HEK293 (cell line): ENCODE measurements around the gene TM4SF1.

ENCODE experiments used
- CTCF ChIA-PET: fragments of 350-600 bp; formaldehyde crosslinking; extraction: SDS; loops from one replicate; lab custom pipeline; 2021; ENCODE audit warnings: antibody characterized with exemption; lab: Yijun Ruan, JAX
- POLR2A ChIA-PET: fragments of 300-600 bp; formaldehyde crosslinking; extraction: SDS; loops from one replicate; lab custom pipeline; 2020; ENCODE audit warnings: antibody characterized with exemption, inconsistent platforms; lab: Yijun Ruan, JAX
- H3K27ac ChIP-seq: fragments of 200-500 bp; sonication (Bioruptor generic); 2 replicates; pipeline ENCODE4 v1.5.1; 2014; ENCODE audit warnings: low read depth, low read length, control low read depth, inconsistent platforms; ENCODE audit errors: extremely low read depth
- H3K36me3 ChIP-seq, 2 experiments: fragments of 200-500 bp in 1 of 2; sonication (Bioruptor generic) in 1 of 2; 1 replicate in 1 of 2; 2 replicates in 1 of 2; pipeline ENCODE4 v1.5.1; 2014 to 2017; ENCODE audit warnings: inconsistent platforms in 2 of 2, low read length in 2 of 2; ENCODE audit not compliant: control insufficient read depth in 2 of 2, insufficient read depth in 1 of 2
- H3K4me1 ChIP-seq: fragments of 200-500 bp; sonication (Bioruptor generic); 2 replicates; pipeline ENCODE4 v1.5.1; 2014; ENCODE audit warnings: mild to moderate bottlenecking, low read length, inconsistent platforms; ENCODE audit not compliant: control insufficient read depth, insufficient read depth
- H3K4me3 ChIP-seq: 2 replicates; pipeline ENCODE4 v1.5.1; 2011; ENCODE audit warnings: low read depth, mild to moderate bottlenecking, control low read depth, low read length, moderate library complexity
- H3K9me3 ChIP-seq: fragments of 200-500 bp; sonication (Bioruptor generic); 2 replicates; pipeline ENCODE4 v1.5.1; 2014; ENCODE audit warnings: low read depth, low read length, inconsistent platforms; ENCODE audit not compliant: control insufficient read depth, insufficient read depth
- HOXD13 ChIP-seq: sonication (generic); formaldehyde crosslinking; IDR thresholded peaks from 2 replicates; pipeline ENCODE4 v1.8.0; 2022; ENCODE audit warnings: missing genetic modification reagents, borderline replicate concordance
- PATZ1 ChIP-seq: fragments of 450-650 bp; formaldehyde crosslinking; IDR thresholded peaks from 2 replicates; pipeline ENCODE4 v1.5.1; 2016; ENCODE audit warnings: missing biosample characterization, missing genetic modification characterization
- PRDM6 ChIP-seq: fragments of 450-650 bp; formaldehyde crosslinking; IDR thresholded peaks from 2 replicates; pipeline ENCODE4 v1.5.1; 2017; ENCODE audit warnings: missing biosample characterization, missing genetic modification characterization
- REST ChIP-seq: fragments of 450-650 bp; formaldehyde crosslinking; IDR thresholded peaks from 2 replicates; pipeline ENCODE4 v1.5.1; 2016; ENCODE audit warnings: missing biosample characterization, missing genetic modification characterization
- ZFP41 ChIP-seq: fragments of 450-650 bp; formaldehyde crosslinking; IDR thresholded peaks from 2 replicates; pipeline ENCODE4 v1.5.1; 2016; ENCODE audit warnings: missing biosample characterization, missing genetic modification characterization, borderline replicate concordance
- ZNF10 ChIP-seq: fragments of 450-650 bp; formaldehyde crosslinking; IDR thresholded peaks from 2 replicates; pipeline ENCODE4 v1.5.1; 2017; ENCODE audit warnings: missing biosample characterization, missing genetic modification characterization
- ZNF114 ChIP-seq: fragments of 450-650 bp; formaldehyde crosslinking; IDR thresholded peaks from 2 replicates; pipeline ENCODE4 v1.5.0; 2017; ENCODE audit warnings: missing biosample characterization, missing genetic modification characterization
- ZNF155 ChIP-seq: fragments of 450-650 bp; formaldehyde crosslinking; IDR thresholded peaks from 2 replicates; pipeline ENCODE4 v1.5.1; 2016; ENCODE audit warnings: missing biosample characterization, missing genetic modification characterization
- ZNF175 ChIP-seq: fragments of 450-650 bp; formaldehyde crosslinking; IDR thresholded peaks from 2 replicates; pipeline ENCODE4 v1.5.1; 2016; ENCODE audit warnings: missing biosample characterization, missing genetic modification characterization
- ZNF274 ChIP-seq, 2 experiments: fragments of 200-500 bp in 1 of 2; fragments of 450-650 bp in 1 of 2; sonication (Bioruptor generic) in 1 of 2; formaldehyde crosslinking in 1 of 2; IDR thresholded peaks; 2 replicates each; pipeline versions ENCODE4 v1.5.1 to v1.6.1; 2014 to 2016; ENCODE audit warnings: borderline replicate concordance in 1 of 2, inconsistent platforms in 1 of 2, low read length in 1 of 2, missing biosample characterization in 1 of 2, missing genetic modification characterization in 1 of 2
- ZNF280D ChIP-seq: fragments of 450-650 bp; formaldehyde crosslinking; IDR thresholded peaks from 2 replicates; pipeline ENCODE4 v1.5.1; 2016; ENCODE audit warnings: missing biosample characterization, missing genetic modification characterization
- ZNF426 ChIP-seq: fragments of 450-650 bp; formaldehyde crosslinking; IDR thresholded peaks from 2 replicates; pipeline ENCODE4 v1.5.1; 2017; ENCODE audit warnings: missing biosample characterization, missing genetic modification characterization, mild to moderate bottlenecking, inconsistent platforms, moderate library complexity
- ZNF561 ChIP-seq: fragments of 450-650 bp; IDR thresholded peaks from 2 replicates; pipeline ENCODE4 v1.5.1; 2018; ENCODE audit warnings: missing biosample characterization, missing genetic modification characterization, borderline replicate concordance
- ZNF580 ChIP-seq: fragments of 450-650 bp; formaldehyde crosslinking; IDR thresholded peaks from 2 replicates; pipeline ENCODE4 v1.5.1; 2016; ENCODE audit warnings: missing biosample characterization, missing genetic modification characterization
- ZNF701 ChIP-seq: fragments of 450-650 bp; formaldehyde crosslinking; IDR thresholded peaks from 2 replicates; pipeline ENCODE4 v1.5.1; 2016; ENCODE audit warnings: missing biosample characterization, missing genetic modification characterization
- ZNF768 ChIP-seq: fragments of 450-650 bp; formaldehyde crosslinking; IDR thresholded peaks from 2 replicates; pipeline ENCODE4 v1.5.1; 2018; ENCODE audit warnings: missing biosample characterization, mild to moderate bottlenecking, missing genetic modification characterization
- ZNF777 ChIP-seq: fragments of 450-650 bp; formaldehyde crosslinking; IDR thresholded peaks from 2 replicates; pipeline ENCODE4 v1.5.1; 2017; ENCODE audit warnings: missing biosample characterization, missing genetic modification characterization, borderline replicate concordance
- ZNF843 ChIP-seq: fragments of 450-650 bp; formaldehyde crosslinking; IDR thresholded peaks from 2 replicates; pipeline ENCODE4 v1.5.1; 2016; ENCODE audit warnings: missing biosample characterization, missing genetic modification characterization
- ZXDB ChIP-seq: fragments of 450-650 bp; formaldehyde crosslinking; IDR thresholded peaks from 2 replicates; pipeline ENCODE4 v1.5.1; 2016; ENCODE audit warnings: missing biosample characterization, missing genetic modification characterization

Gene TM4SF1

GRCh38 chr3:149385617-149386298, 8.3 kb upstream of the TM4SF1 start:
- H3K4me1 ChIP-seq: peaks cover 2% of the 10 kb centered on the region; the same call in 1 of the 2 replicates
- CTCF ChIA-PET: interaction anchor here (1.4 kb wide), 1 partner anchor 103 kb away, joined by 4 read pairs; no protein-coding TSS in a partner anchor
- TF ChIP-seq ZNF426 (tag by site-specific recombination) (no peak), ZNF701 (tag by site-specific recombination) (no peak), ZNF768 (no peak), PATZ1 (tag by site-specific recombination) (no peak), HOXD13 (CRISPR knock-in tag) (no peak), ZNF777 (no peak), ZNF274 (IDR thresholded peaks at IDR 0.05; ENCODE audit: low read length) (no peak), ZNF274 (tag by site-specific recombination; IDR thresholded peaks at IDR 0.05; ENCODE audit: borderline replicate concordance) (no peak), ZXDB (tag by site-specific recombination) (no peak), ZNF114 (tag by site-specific recombination) (no peak), PRDM6 (tag by site-specific recombination) (no peak), ZNF580 (no peak), ZNF155 (no peak), REST (tag by site-specific recombination) (no peak), ZNF175 (no peak), ZNF843 (tag by site-specific recombination) (no peak), ZNF280D (tag by site-specific recombination) (no peak), ZFP41 (tag by site-specific recombination) (no peak), ZNF561 (tag by site-specific recombination) (no peak), ZNF10 (tag by site-specific recombination) (no peak)
- TF ChIP-seq, all 188 proteins: peak for 0
- Histone ChIP-seq H3K27ac (no peak overlapping the region), H3K9me3 (no peaks in the 10 kb centered on the region), H3K36me3 (no peaks in the 10 kb centered on the region), H3K4me3 (no peak overlapping the region)
- POLR2A ChIA-PET: no interaction called here
